Caco-2 (cell line): ENCODE measurements around the gene FAM118A. TPM values are rescaled to one million over a fixed set of nuclear protein-coding genes. Genes with fewer than 3 reads are reported as not detected.

ENCODE experiments used
- BruUV-seq: library from RNA; stranded (reverse); fragments of 400-500 nt; replicated peaks from 2 replicates; lab custom pipeline; 2021; lab: Mats Ljungman, UMichigan
- CTCF ChIA-PET: fragments of 300-600 bp; sonication (Branson Sonifier 250); formaldehyde crosslinking; loops from one replicate; lab custom pipeline; 2022; ENCODE audit warnings: antibody characterized with exemption; lab: Charles Lee
- POLR2A ChIA-PET: fragments of 300-600 bp; sonication (Branson Sonifier 250); formaldehyde crosslinking; loops from one replicate; lab custom pipeline; 2022; ENCODE audit warnings: antibody characterized with exemption; lab: Charles Lee
- DNase-seq, 2 experiments: peaks; one replicate each; pipeline versions ENCODE4 v3.0.0 to v3.0.0-alpha.2; 2020 to 2022
- H3K27me3 ChIP-seq: replicated peaks from 2 replicates; pipeline ENCODE4 v1.6.0; 2011; ENCODE audit warnings: low read length; ENCODE audit not compliant: control insufficient read depth, insufficient read depth
- H3K36me3 ChIP-seq: 2 replicates; pipeline ENCODE4 v1.5.1; 2011; ENCODE audit warnings: low read length; ENCODE audit not compliant: control insufficient read depth, insufficient read depth
- H3K4me1 ChIP-seq: fragments of 250-450 bp; sonication (Bioruptor Pico); 2 replicates; pipeline ENCODE4 v1.5.1; 2020; ENCODE audit warnings: mild to moderate bottlenecking
- H3K4me3 ChIP-seq: 2 replicates; pipeline ENCODE4 v1.5.1; 2011; ENCODE audit warnings: low read depth, mild to moderate bottlenecking, control low read depth, low read length
- H3K9me3 ChIP-seq: fragments of 250-450 bp; sonication (Bioruptor Pico); 2 replicates; pipeline ENCODE4 v1.5.1; 2020; ENCODE audit warnings: mild to moderate bottlenecking, moderate library complexity
- H3K27ac Mint-ChIP-seq: one replicate; pipeline ENCODE4 v1.8.0; 2022; ENCODE audit warnings: mixed read lengths; ENCODE audit not compliant: unreplicated experiment
- H3K27me3 Mint-ChIP-seq: one replicate; pipeline ENCODE4 v1.8.0; 2022; ENCODE audit warnings: mixed read lengths; ENCODE audit not compliant: insufficient read depth, unreplicated experiment
- H3K36me3 Mint-ChIP-seq: one replicate; pipeline ENCODE4 v1.8.0; 2022; ENCODE audit warnings: mild to moderate bottlenecking, mixed read lengths; ENCODE audit not compliant: insufficient read depth, unreplicated experiment
- H3K4me1 Mint-ChIP-seq: one replicate; pipeline ENCODE4 v1.8.0; 2022; ENCODE audit warnings: low read depth, mixed read lengths; ENCODE audit not compliant: unreplicated experiment
- H3K4me3 Mint-ChIP-seq: one replicate; pipeline ENCODE4 v1.8.0; 2022; ENCODE audit warnings: mild to moderate bottlenecking, moderate library complexity, mixed read lengths; ENCODE audit not compliant: unreplicated experiment
- H3K9me3 Mint-ChIP-seq: one replicate; pipeline ENCODE4 v1.8.0; 2022; ENCODE audit warnings: mixed read lengths; ENCODE audit not compliant: unreplicated experiment
- intact Hi-C: fragments of 100-400 bp; cut with micrococcal nuclease; formaldehyde crosslinking; loops from one replicate; pipeline ENCODE4 v1.10.0; 2022; ENCODE audit not compliant: unreplicated experiment
- total RNA-seq: library from RNA; stranded (reverse); gene quantifications from 2 replicates; pipeline ENCODE4 v1.2.3, GENCODE V29; 2022
- TF ChIP-seq, protein P1 (sequence below), 2 experiments: fragments of 200-600 bp in 1 of 2; IDR thresholded peaks; 1 replicate in 1 of 2; 2 replicates in 1 of 2; pipeline versions ENCODE4 v1.5.1 to v1.8.0; 2011 to 2022; ENCODE audit warnings: antibody characterized with exemption in 1 of 2, control low read depth in 1 of 2, inconsistent platforms in 1 of 2, low read depth in 1 of 2, low read length in 1 of 2, mild to moderate bottlenecking in 1 of 2, moderate library complexity in 1 of 2; ENCODE audit not compliant: insufficient read depth in 1 of 2, severe bottlenecking in 1 of 2, unreplicated experiment in 1 of 2

The FAM118A gene
- total RNA-seq, 1 experiment from 2014 or later: 120 TPM

DNA sequence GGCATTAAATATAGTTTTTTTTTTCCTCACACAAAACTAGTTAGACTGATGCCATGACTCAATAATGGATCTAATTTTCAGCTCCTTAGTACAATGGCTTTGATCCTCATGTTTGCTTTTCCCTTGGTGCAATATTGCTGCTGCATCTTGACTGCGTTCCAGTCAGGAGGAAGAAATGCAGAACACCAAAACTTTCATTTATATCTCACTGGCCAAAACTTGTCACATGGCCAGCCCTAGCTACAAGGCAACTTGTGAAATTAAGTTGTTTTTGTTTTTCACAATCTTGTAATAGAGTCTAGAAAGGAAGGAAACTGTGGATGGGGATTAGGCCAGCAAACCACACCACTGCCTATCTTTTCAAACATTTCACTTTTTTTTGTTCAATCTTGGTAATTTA lies 67.0 kb downstream of the FAM118A start:
- Histone ChIP-seq H3K4me1 (no peaks in the 10 kb centered on the region), H3K9me3 (no peaks in the 10 kb centered on the region), H3K36me3 (no peaks in the 10 kb centered on the region), H3K27me3 (no peaks in the 10 kb centered on the region), H3K4me3 (no peak overlapping the region)
- no peak for DNase-seq
- ChIA-PET POLR2A (no interaction called here), CTCF (no interaction called here)
- no peak overlapping the region for H3K27ac Mint-ChIP-seq
- intact Hi-C loops: no loop called here
- no peaks in the 10 kb centered on the region for H3K36me3 Mint-ChIP-seq
- no TSS peak for BruUV-seq
- H3K4me1 Mint-ChIP-seq: no peaks in the 10 kb centered on the region
- peaks cover 14% of the 10 kb centered on the region for H3K9me3 Mint-ChIP-seq
- H3K4me3 Mint-ChIP-seq: no peak overlapping the region
- no peaks in the 10 kb centered on the region for H3K27me3 Mint-ChIP-seq
- TF ChIP-seq, protein P1, sequence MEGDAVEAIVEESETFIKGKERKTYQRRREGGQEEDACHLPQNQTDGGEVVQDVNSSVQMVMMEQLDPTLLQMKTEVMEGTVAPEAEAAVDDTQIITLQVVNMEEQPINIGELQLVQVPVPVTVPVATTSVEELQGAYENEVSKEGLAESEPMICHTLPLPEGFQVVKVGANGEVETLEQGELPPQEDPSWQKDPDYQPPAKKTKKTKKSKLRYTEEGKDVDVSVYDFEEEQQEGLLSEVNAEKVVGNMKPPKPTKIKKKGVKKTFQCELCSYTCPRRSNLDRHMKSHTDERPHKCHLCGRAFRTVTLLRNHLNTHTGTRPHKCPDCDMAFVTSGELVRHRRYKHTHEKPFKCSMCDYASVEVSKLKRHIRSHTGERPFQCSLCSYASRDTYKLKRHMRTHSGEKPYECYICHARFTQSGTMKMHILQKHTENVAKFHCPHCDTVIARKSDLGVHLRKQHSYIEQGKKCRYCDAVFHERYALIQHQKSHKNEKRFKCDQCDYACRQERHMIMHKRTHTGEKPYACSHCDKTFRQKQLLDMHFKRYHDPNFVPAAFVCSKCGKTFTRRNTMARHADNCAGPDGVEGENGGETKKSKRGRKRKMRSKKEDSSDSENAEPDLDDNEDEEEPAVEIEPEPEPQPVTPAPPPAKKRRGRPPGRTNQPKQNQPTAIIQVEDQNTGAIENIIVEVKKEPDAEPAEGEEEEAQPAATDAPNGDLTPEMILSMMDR (IDR thresholded peaks at IDR 0.05; ENCODE audit: insufficient read depth in 1 of 2, low read depth in 1 of 2, low read length in 1 of 2, severe bottlenecking in 1 of 2, unreplicated experiment in 1 of 2): no peak

GRCh38 chr22:45381348-45381747 lies 71.6 kb downstream of the FAM118A start:
- ChIA-PET CTCF (no interaction called here), POLR2A (no interaction called here)
- Mint-ChIP-seq H3K27me3 (no peaks in the 10 kb centered on the region), H3K36me3 (no peaks in the 10 kb centered on the region), H3K4me1 (no peaks in the 10 kb centered on the region), H3K9me3 (peaks cover 2% of the 10 kb centered on the region), H3K4me3 (no peak overlapping the region), H3K27ac (no peak overlapping the region)
- intact Hi-C loops: no loop called here
- no peak for DNase-seq
- no peak overlapping the region for H3K4me3 ChIP-seq
- no peaks in the 10 kb centered on the region for H3K9me3 ChIP-seq
- H3K4me1 ChIP-seq: no peaks in the 10 kb centered on the region
- H3K27me3 ChIP-seq: no peaks in the 10 kb centered on the region
- TF ChIP-seq, protein P1 (IDR thresholded peaks at IDR 0.05; ENCODE audit: insufficient read depth in 1 of 2, low read depth in 1 of 2, low read length in 1 of 2, severe bottlenecking in 1 of 2, unreplicated experiment in 1 of 2): no peak
- no TSS peak for BruUV-seq
- H3K36me3 ChIP-seq: no peaks in the 10 kb centered on the region

DNA sequence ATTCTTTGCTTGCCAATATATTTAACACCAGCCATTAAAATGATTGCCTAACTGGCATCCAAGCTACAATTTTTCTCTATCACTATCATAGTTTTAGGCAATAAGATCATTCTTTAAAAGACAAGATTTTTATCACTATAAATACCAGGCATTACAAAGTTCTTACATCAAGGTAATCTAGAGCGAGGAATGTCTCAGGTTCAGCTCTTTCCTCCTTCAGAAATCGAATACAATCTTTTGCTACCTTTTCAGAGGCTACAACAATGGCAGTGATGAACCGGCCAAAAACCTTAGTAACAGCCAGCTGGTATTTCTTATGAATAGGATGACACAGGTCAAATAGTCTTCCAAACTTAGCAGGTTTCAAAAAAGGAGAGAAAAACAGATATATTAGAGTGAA lies 79.8 kb downstream of the FAM118A start:
- no TSS peak for BruUV-seq
- Histone ChIP-seq H3K9me3 (no peaks in the 10 kb centered on the region), H3K36me3 (no peaks in the 10 kb centered on the region), H3K4me3 (no peak overlapping the region), H3K27me3 (no peaks in the 10 kb centered on the region), H3K4me1 (peaks cover 6% of the 10 kb centered on the region; the same call in 1 of the 2 replicates)
- TF ChIP-seq, protein P1 (IDR thresholded peaks at IDR 0.05; ENCODE audit: insufficient read depth in 1 of 2, low read depth in 1 of 2, low read length in 1 of 2, severe bottlenecking in 1 of 2, unreplicated experiment in 1 of 2): no peak
- Mint-ChIP-seq H3K27ac (no peak overlapping the region), H3K36me3 (peaks cover 5% of the 10 kb centered on the region), H3K4me3 (no peak overlapping the region), H3K9me3 (no peaks in the 10 kb centered on the region), H3K27me3 (no peaks in the 10 kb centered on the region), H3K4me1 (peaks cover 8% of the 10 kb centered on the region)
- ChIA-PET POLR2A (interaction anchor here (0.7 kb wide), 1 partner anchor 108 kb away, joined by 3 read pairs; no protein-coding TSS in a partner anchor), CTCF (no interaction called here)
- DNase-seq: no peak
- intact Hi-C loops: no loop called here

Other genes starting within 250 kb of the FAM118A start
- gene NUP50, start 146.0 kb upstream of the FAM118A start, total RNA-seq: 122 and 128 TPM in 2 replicates
- 34.7 and 38.8 TPM in 2 replicates for gene KIAA0930, start 69.0 kb upstream of the FAM118A start, total RNA-seq
- 1.9 and 2.0 TPM in 2 replicates for gene UPK3A, start 25.0 kb upstream of the FAM118A start, total RNA-seq
- 4.6 and 5.3 TPM in 2 replicates for gene SMC1B, start 103.7 kb downstream of the FAM118A start, total RNA-seq
- gene RIBC2, start 103.8 kb downstream of the FAM118A start, total RNA-seq: 11.5 and 14.1 TPM in 2 replicates
- gene FBLN1, start 192.9 kb downstream of the FAM118A start, total RNA-seq: 510 and 519 TPM in 2 replicates